Panc1 (cell line): Measurements from ENCODE around the gene JMJD4. TPM values are rescaled to one million over a fixed set of nuclear protein-coding genes. Genes with fewer than 3 reads are reported as not detected.

ENCODE experiments used
- ATAC-seq: fragments of 200-7000 bp; cut with Tn5 transposase; 2 replicates; pipeline ENCODE4 v1.9.1; 2020; ENCODE audit warnings: mild to moderate bottlenecking, moderate library complexity
- BruUV-seq: library from RNA; stranded (reverse); fragments of 400-500 nt; replicated peaks from 2 replicates; lab custom pipeline; 2021; lab: Mats Ljungman, UMichigan
- CTCF ChIA-PET: fragments of 300-600 bp; sonication (Branson Sonifier 250); formaldehyde crosslinking; loops from one replicate; lab custom pipeline; 2022; ENCODE audit warnings: antibody characterized with exemption; lab: Charles Lee
- POLR2A ChIA-PET: fragments of 300-600 bp; sonication (Branson Sonifier 250); formaldehyde crosslinking; loops from one replicate; lab custom pipeline; 2022; ENCODE audit warnings: antibody characterized with exemption; lab: Charles Lee
- DNase-seq: peaks from one replicate; pipeline ENCODE4 v3.0.0-alpha.2; 2010; ENCODE audit warnings: low read depth, low spot score
- H3K27ac ChIP-seq: 2 replicates; pipeline ENCODE4 v1.5.1; 2011; ENCODE audit warnings: mild to moderate bottlenecking, low read length, inconsistent platforms
- H3K27me3 ChIP-seq: fragments of 200-500 bp; sonication (Bioruptor generic); 2 replicates; pipeline ENCODE4 v1.6.0; 2014; ENCODE audit warnings: low read length, inconsistent platforms; ENCODE audit not compliant: control insufficient read depth, insufficient read depth
- H3K36me3 ChIP-seq: fragments of 200-500 bp; sonication (Bioruptor generic); 2 replicates; pipeline ENCODE4 v1.5.1; 2014; ENCODE audit warnings: inconsistent platforms, mild to moderate bottlenecking, low read length, moderate library complexity; ENCODE audit not compliant: control insufficient read depth, insufficient read depth
- H3K4me1 ChIP-seq: 2 replicates; pipeline ENCODE4 v1.5.1; 2011; ENCODE audit warnings: inconsistent platforms, mild to moderate bottlenecking, low read length, moderate library complexity; ENCODE audit not compliant: control insufficient read depth, insufficient read depth
- H3K4me3 ChIP-seq, 2 experiments: 2 replicates each; pipeline ENCODE4 v1.5.1; 2011 to 2012; ENCODE audit warnings: low read depth in 2 of 2, low read length in 2 of 2, mild to moderate bottlenecking in 2 of 2, inconsistent platforms in 1 of 2, moderate library complexity in 1 of 2
- H3K9me3 ChIP-seq: fragments of 200-500 bp; sonication (Bioruptor generic); 2 replicates; pipeline ENCODE4 v1.5.1; 2014; ENCODE audit warnings: low read depth, mild to moderate bottlenecking, inconsistent platforms, low read length, moderate library complexity; ENCODE audit not compliant: control insufficient read depth, insufficient read depth
- POLR2AphosphoS5 ChIP-seq: IDR thresholded peaks from 2 replicates; pipeline ENCODE4 v1.6.1; 2012; ENCODE audit warnings: mild to moderate bottlenecking, low read depth, low read length, moderate library complexity
- SIN3A ChIP-seq: IDR thresholded peaks from 2 replicates; pipeline ENCODE4 v1.6.1; 2012; ENCODE audit warnings: low read depth, mild to moderate bottlenecking, low read length, moderate library complexity, borderline replicate concordance; ENCODE audit not compliant: insufficient read depth
- TCF7L2 ChIP-seq: IDR thresholded peaks from 2 replicates; pipeline ENCODE4 v1.6.1; 2011; ENCODE audit warnings: mild to moderate bottlenecking, low read depth, low read length, inconsistent platforms
- in situ Hi-C: cut with HindIII; loops from 2 replicates; pipeline ENCODE4 v1.10.0; 2016; ENCODE audit warnings: low sequenced_read_pairs, low pct_unique_long_range_greater_than_20kb
- intact Hi-C: fragments of 100-400 bp; cut with micrococcal nuclease; formaldehyde crosslinking; loops from one replicate; pipeline ENCODE4 v1.10.0; 2022; ENCODE audit not compliant: unreplicated experiment
- total RNA-seq: library from RNA; stranded (reverse); gene quantifications from one replicate; pipeline ENCODE4 v1.2.1, GENCODE V29; 2021; ENCODE audit not compliant: unreplicated experiment
- TF ChIP-seq, protein P1 (sequence below), 2 experiments: IDR thresholded peaks; 2 replicates each; pipeline ENCODE4 v1.6.1; 2011 to 2012; ENCODE audit warnings: low read depth in 2 of 2, control low read depth in 1 of 2, low read length in 1 of 2, mild to moderate bottlenecking in 1 of 2, moderate library complexity in 1 of 2; ENCODE audit not compliant: insufficient read depth in 1 of 2
- TF ChIP-seq, protein P2 (sequence below): fragments of 450-650 bp; IDR thresholded peaks from 2 replicates; pipeline ENCODE4 v1.5.1; 2017; ENCODE audit warnings: mild to moderate bottlenecking

JMJD4 gene
- total RNA-seq, 1 experiment from 2014 or later: 27.7 TPM

DNA sequence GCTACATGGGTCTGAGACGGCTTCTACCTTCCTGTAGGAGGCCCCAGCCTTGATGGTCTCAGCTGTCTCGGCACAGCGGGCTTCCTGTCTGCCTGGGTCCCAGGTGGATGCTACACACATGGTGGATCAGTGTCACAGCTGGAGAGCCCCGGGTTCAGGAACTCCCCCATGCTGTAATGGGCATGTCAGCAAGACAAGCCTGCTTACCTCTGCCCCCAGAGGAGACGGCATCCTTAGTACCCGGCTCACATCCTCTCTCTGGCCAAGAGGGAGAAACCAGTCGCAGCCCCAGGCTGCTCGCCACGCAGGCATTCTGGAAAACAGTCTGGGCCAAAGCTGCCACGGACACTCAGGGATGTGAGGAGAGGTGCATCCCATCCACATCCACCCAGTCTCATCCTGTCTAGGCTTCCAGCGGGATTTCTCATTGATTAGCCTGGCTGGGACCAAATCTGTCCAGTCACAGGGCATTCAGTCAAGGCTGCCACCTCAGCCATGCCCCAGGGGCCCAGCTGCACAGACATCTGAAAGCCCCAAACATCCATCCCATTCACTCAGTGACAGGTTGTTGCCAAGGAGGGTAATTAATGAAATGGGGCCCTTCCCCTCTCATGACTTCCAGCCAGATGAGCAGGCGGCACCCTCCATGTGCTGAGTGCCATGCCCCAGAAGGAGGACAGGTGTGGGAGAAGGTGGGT is 10.6 kb upstream of the JMJD4 start:
- BruUV-seq: no TSS peak
- Histone ChIP-seq H3K36me3 (no peaks in the 10 kb centered on the region), H3K4me1 (no peaks in the 10 kb centered on the region; the same call in 1 of the 2 replicates), H3K27me3 (no peaks in the 10 kb centered on the region), H3K27ac (no peak overlapping the region), H3K9me3 (no peaks in the 10 kb centered on the region), H3K4me3 (no peak overlapping the region)
- ChIA-PET CTCF (no interaction called here), POLR2A (no interaction called here)
- in situ Hi-C loops: no loop called here
- TF ChIP-seq TCF7L2 (no peak), SIN3A (no peak), POLR2AphosphoS5 (no peak)
- TF ChIP-seq, protein P1, sequence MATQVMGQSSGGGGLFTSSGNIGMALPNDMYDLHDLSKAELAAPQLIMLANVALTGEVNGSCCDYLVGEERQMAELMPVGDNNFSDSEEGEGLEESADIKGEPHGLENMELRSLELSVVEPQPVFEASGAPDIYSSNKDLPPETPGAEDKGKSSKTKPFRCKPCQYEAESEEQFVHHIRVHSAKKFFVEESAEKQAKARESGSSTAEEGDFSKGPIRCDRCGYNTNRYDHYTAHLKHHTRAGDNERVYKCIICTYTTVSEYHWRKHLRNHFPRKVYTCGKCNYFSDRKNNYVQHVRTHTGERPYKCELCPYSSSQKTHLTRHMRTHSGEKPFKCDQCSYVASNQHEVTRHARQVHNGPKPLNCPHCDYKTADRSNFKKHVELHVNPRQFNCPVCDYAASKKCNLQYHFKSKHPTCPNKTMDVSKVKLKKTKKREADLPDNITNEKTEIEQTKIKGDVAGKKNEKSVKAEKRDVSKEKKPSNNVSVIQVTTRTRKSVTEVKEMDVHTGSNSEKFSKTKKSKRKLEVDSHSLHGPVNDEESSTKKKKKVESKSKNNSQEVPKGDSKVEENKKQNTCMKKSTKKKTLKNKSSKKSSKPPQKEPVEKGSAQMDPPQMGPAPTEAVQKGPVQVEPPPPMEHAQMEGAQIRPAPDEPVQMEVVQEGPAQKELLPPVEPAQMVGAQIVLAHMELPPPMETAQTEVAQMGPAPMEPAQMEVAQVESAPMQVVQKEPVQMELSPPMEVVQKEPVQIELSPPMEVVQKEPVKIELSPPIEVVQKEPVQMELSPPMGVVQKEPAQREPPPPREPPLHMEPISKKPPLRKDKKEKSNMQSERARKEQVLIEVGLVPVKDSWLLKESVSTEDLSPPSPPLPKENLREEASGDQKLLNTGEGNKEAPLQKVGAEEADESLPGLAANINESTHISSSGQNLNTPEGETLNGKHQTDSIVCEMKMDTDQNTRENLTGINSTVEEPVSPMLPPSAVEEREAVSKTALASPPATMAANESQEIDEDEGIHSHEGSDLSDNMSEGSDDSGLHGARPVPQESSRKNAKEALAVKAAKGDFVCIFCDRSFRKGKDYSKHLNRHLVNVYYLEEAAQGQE (IDR thresholded peaks at IDR 0.05; ENCODE audit: insufficient read depth in 1 of 2, low read depth in 2 of 2, low read length in 1 of 2): no peak
- TF ChIP-seq, protein P2, sequence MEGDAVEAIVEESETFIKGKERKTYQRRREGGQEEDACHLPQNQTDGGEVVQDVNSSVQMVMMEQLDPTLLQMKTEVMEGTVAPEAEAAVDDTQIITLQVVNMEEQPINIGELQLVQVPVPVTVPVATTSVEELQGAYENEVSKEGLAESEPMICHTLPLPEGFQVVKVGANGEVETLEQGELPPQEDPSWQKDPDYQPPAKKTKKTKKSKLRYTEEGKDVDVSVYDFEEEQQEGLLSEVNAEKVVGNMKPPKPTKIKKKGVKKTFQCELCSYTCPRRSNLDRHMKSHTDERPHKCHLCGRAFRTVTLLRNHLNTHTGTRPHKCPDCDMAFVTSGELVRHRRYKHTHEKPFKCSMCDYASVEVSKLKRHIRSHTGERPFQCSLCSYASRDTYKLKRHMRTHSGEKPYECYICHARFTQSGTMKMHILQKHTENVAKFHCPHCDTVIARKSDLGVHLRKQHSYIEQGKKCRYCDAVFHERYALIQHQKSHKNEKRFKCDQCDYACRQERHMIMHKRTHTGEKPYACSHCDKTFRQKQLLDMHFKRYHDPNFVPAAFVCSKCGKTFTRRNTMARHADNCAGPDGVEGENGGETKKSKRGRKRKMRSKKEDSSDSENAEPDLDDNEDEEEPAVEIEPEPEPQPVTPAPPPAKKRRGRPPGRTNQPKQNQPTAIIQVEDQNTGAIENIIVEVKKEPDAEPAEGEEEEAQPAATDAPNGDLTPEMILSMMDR: no peak
- no peak for DNase-seq
- ATAC-seq: no peak
- intact Hi-C loops: no loop called here

DNA sequence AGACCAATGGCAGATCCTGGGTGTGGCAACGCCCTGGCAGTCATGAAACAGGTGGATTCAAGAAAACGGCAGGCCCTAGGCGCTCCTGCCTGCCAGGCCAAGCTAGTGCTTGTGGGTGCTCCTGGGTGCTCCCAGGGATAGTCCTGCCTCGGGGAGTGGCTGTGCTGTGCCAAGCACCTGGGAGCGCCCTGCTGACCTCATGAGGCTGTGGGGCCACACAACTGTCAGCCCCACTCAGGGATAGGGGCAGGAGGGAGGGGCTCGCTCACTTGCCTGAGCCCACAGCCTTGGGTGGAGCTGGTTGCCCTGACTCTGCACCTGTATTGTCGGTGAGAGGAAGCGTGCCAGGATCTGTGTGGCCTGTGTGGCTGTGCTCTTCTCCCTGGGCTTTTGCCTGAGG is 9.6 kb upstream of the JMJD4 start:
- TF ChIP-seq, protein P1 (IDR thresholded peaks at IDR 0.05; ENCODE audit: insufficient read depth in 1 of 2, low read depth in 2 of 2, low read length in 1 of 2): no peak
- TF ChIP-seq SIN3A (no peak), TCF7L2 (no peak), POLR2AphosphoS5 (no peak)
- TF ChIP-seq, protein P2: no peak
- intact Hi-C loops (no loop called here), in situ Hi-C loops (no loop called here)
- Histone ChIP-seq H3K4me3 (no peak overlapping the region), H3K4me1 (no peaks in the 10 kb centered on the region; the same call in 1 of the 2 replicates), H3K9me3 (no peaks in the 10 kb centered on the region), H3K27ac (no peak overlapping the region), H3K36me3 (no peaks in the 10 kb centered on the region), H3K27me3 (no peaks in the 10 kb centered on the region)
- ATAC-seq: no peak
- no peak for DNase-seq
- CTCF ChIA-PET: no interaction called here
- POLR2A ChIA-PET: interaction anchor here (0.7 kb wide), 1 partner anchor 11 kb away, joined by 5 read pairs; no protein-coding TSS in a partner anchor
- no TSS peak for BruUV-seq
